ENCODE data around the gene CPB2. TPM values are rescaled to one million over a fixed set of nuclear protein-coding genes. Genes with fewer than 3 reads are reported as not detected.

Gene CPB2
- 0.06 to 0.26 TPM (median 0.08 TPM) in 3 replicates for polyA plus RNA-seq
- polyA plus RNA-seq (2011; ENCODE audit: low read depth), result 0.39 TPM
- polyA plus RNA-seq (2011; cell fraction: cytosol; rRNA removed), result 0.12 and 0.39 TPM in 2 replicates
- polyA plus RNA-seq (2011; cell fraction: nucleus; rRNA removed), result 0.17 and 0.23 TPM in 2 replicates
- polyA plus RNA-seq (2012; ENCODE audit: low replicate concordance), result 0.10 and 0.27 TPM in 2 replicates
- not detected in 3 replicates for polyA minus RNA-seq
- polyA minus RNA-seq (2011; cell fraction: cytosol; rRNA and poly(A)+ RNA removed), result not detected
- polyA minus RNA-seq (2011; cell fraction: nucleus; rRNA and poly(A)+ RNA removed), result not detected in 2 replicates

GRCh38 chr13:46104868-46105267 lies at the start of gene CPB2:
CPB2 (minus strand) TSS chr13:46105033; CDS start chr13:46105009, 24 bp downstream.
- H3K4me1 ChIP-seq (ENCODE audit: control insufficient read depth, extremely low read depth, insufficient read depth, low read length), result no peaks in the 10 kb centered on the region
- no peak within 1 kb of the TSS for H3K9ac ChIP-seq (ENCODE audit: control insufficient read depth, extremely low read depth, insufficient read depth, low read length)
- FAIRE-seq, result no peak
- H3K79me2 ChIP-seq (ENCODE audit: control insufficient read depth, insufficient read depth, low read length), result no peaks in the 10 kb centered on the region
- no peaks in the 10 kb centered on the region for H4K20me1 ChIP-seq (ENCODE audit: control insufficient read depth, extremely low read depth, insufficient read depth, low read length)
- no peak within 1 kb of the TSS for H3K27ac ChIP-seq (ENCODE audit: control insufficient read depth, insufficient read depth, low read length)
- H3K27me3 ChIP-seq (ENCODE audit: control insufficient read depth, extremely low read depth, insufficient read depth, low read length), result no peaks in the 10 kb centered on the region
- H3K9me3 ChIP-seq (ENCODE audit: control insufficient read depth, low read depth, low read length), result no peaks in the 10 kb centered on the region
- no peak within 1 kb of the TSS for H2AFZ ChIP-seq (ENCODE audit: control insufficient read depth, low read length)
- no peaks in the 10 kb centered on the region for H3K9me1 ChIP-seq (ENCODE audit: control insufficient read depth, extremely low read depth, insufficient read depth, low read length)
- H3K36me3 ChIP-seq (ENCODE audit: control insufficient read depth in 2 of 2, extremely low read depth in 1 of 2, insufficient read depth in 2 of 2, low read length in 2 of 2), result no peaks in the 10 kb centered on the region
- dilution Hi-C loops (cut with MboI; ENCODE audit: extremely low pct_ligation_motif_present, low sequenced_read_pairs), result no loop called here
- no peak for TF ChIP-seq CTCF (optimal IDR thresholded peaks at IDR 0.05 in 1 of 3, IDR thresholded peaks at IDR 0.05 in 1 of 3, conservative IDR thresholded peaks at IDR 0.05 in 1 of 3; ENCODE audit: extremely low read depth in 1 of 3, insufficient read depth in 2 of 3, low read length in 3 of 3)
- TF ChIP-seq EZH2 (IDR thresholded peaks at IDR 0.05; ENCODE audit: low read length), result no peak
- no peak for DNase-seq (ENCODE audit: low read depth, low spot score)
- H3K4me2 ChIP-seq (ENCODE audit: control insufficient read depth, extremely low read depth, insufficient read depth, low read depth, low read length), result no peak within 1 kb of the TSS
- no peak within 1 kb of the TSS for H3K4me3 ChIP-seq (ENCODE audit: control insufficient read depth in 2 of 3, extremely low read depth in 1 of 3, insufficient read depth in 2 of 3, low read depth in 1 of 3, low read length in 3 of 3)

GRCh38 chr13:46154136-46154801 lies 49.4 kb upstream of the CPB2 start:
- DNase-seq (ENCODE audit: low read depth, low spot score), result no peak
- Histone ChIP-seq H3K4me2 (ENCODE audit: control insufficient read depth, extremely low read depth, insufficient read depth, low read depth, low read length) (no peak overlapping the region), H3K9me3 (ENCODE audit: control insufficient read depth, low read depth, low read length) (no peaks in the 10 kb centered on the region), H3K4me3 (ENCODE audit: control insufficient read depth in 2 of 3, extremely low read depth in 1 of 3, insufficient read depth in 2 of 3, low read depth in 1 of 3, low read length in 3 of 3) (no peak overlapping the region), H2AFZ (ENCODE audit: control insufficient read depth, low read length) (no peak overlapping the region), H3K9ac (ENCODE audit: control insufficient read depth, extremely low read depth, insufficient read depth, low read length) (no peak overlapping the region), H3K27ac (ENCODE audit: control insufficient read depth, insufficient read depth, low read length) (no peak overlapping the region), H4K20me1 (ENCODE audit: control insufficient read depth, extremely low read depth, insufficient read depth, low read length) (no peaks in the 10 kb centered on the region), H3K27me3 (ENCODE audit: control insufficient read depth, extremely low read depth, insufficient read depth, low read length) (peaks cover 10% of the 10 kb centered on the region), H3K9me1 (ENCODE audit: control insufficient read depth, extremely low read depth, insufficient read depth, low read length) (no peaks in the 10 kb centered on the region), H3K36me3 (ENCODE audit: control insufficient read depth in 2 of 2, extremely low read depth in 1 of 2, insufficient read depth in 2 of 2, low read length in 2 of 2) (no peaks in the 10 kb centered on the region), H3K4me1 (ENCODE audit: control insufficient read depth, extremely low read depth, insufficient read depth, low read length) (no peaks in the 10 kb centered on the region), H3K79me2 (ENCODE audit: control insufficient read depth, insufficient read depth, low read length) (no peaks in the 10 kb centered on the region)
- dilution Hi-C loops (cut with MboI; ENCODE audit: extremely low pct_ligation_motif_present, low sequenced_read_pairs), result no loop called here
- no peak for TF ChIP-seq EZH2 (IDR thresholded peaks at IDR 0.05; ENCODE audit: low read length)
- TF ChIP-seq CTCF (optimal IDR thresholded peaks at IDR 0.05 in 1 of 3, IDR thresholded peaks at IDR 0.05 in 1 of 3, conservative IDR thresholded peaks at IDR 0.05 in 1 of 3; ENCODE audit: extremely low read depth in 1 of 3, insufficient read depth in 2 of 3, low read length in 3 of 3), result no peak
- FAIRE-seq, result no peak
